ENCODE data around the gene PHGDH.

DNA sequence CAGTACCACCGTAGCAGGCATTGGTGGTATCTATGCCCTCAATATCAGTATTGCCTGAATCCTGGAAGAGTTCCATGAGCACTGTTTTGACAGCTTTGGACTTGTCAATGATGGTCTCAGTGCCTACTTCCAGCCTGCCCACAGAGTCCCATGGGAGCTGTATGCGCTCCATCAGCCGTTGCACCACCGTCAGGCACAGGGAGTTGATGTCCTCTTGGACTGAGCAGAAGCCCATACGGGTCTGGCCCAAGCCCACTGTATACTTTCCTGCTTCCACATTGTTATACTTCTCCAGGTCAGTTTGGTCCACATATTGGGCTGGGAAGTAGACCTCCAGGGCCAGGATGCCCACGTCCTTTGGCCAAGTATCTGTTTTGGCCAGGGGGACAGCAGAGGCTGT, 52.5 kb downstream of the PHGDH start:
- TF ChIP-seq POLR2AphosphoS5 (IDR thresholded peaks at IDR 0.05; ENCODE audit: insufficient read depth in 1 of 2, low read depth in 1 of 2) (no peak), CTCF (IDR thresholded peaks at IDR 0.05) (no peak), POLR2A (IDR thresholded peaks at IDR 0.05) (no peak)
